HuH-7 (cell line): Measurements from ENCODE around the gene TRMT10B.

Source experiments
- DNase-seq: peaks from one replicate; pipeline ENCODE4 v3.0.0; 2011; ENCODE audit warnings: low spot score

Gene TRMT10B

GRCh38 chr9:37753489-37754190, at the start of gene TRMT10B:
TSS of gene TRMT10B (plus strand) at chr9:37753805. CDS start at chr9:37761932, 8,127 bp downstream.
- DNase-seq: peak; percentile 98

- DNase-seq: no peak
These were observed 47.8 kb upstream of the TRMT10B start for GRCh38 chr9:37705787-37706186.

- no peak for DNase-seq
These were observed 47.3 kb upstream of the TRMT10B start for GRCh38 chr9:37706290-37706689.

- DNase-seq: no peak
These were observed 45.9 kb upstream of the TRMT10B start for GRCh38 chr9:37707748-37708147.

GRCh38 chr9:37710046-37710445, 43.6 kb upstream of the TRMT10B start:
- DNase-seq: no peak

GRCh38 chr9:37715260-37715659, 38.3 kb upstream of the TRMT10B start:
- DNase-seq: no peak

- no peak for DNase-seq
These were observed 37.6 kb upstream of the TRMT10B start for GRCh38 chr9:37715991-37716505.

GRCh38 chr9:37719526-37719925, 34.1 kb upstream of the TRMT10B start:
- DNase-seq: no peak

- no peak for DNase-seq
These were observed 26.6 kb upstream of the TRMT10B start for GRCh38 chr9:37727013-37727412.

- no peak for DNase-seq
These were observed 24.1 kb upstream of the TRMT10B start for GRCh38 chr9:37729499-37729898.

GRCh38 chr9:37730256-37730655, 23.3 kb upstream of the TRMT10B start:
- no peak for DNase-seq

GRCh38 chr9:37730839-37731238, 22.8 kb upstream of the TRMT10B start:
- DNase-seq: no peak

GRCh38 chr9:37732086-37732741, 21.4 kb upstream of the TRMT10B start:
- no peak for DNase-seq

GRCh38 chr9:37732952-37733351, 20.7 kb upstream of the TRMT10B start:
- DNase-seq: no peak

GRCh38 chr9:37739222-37739621, 14.4 kb upstream of the TRMT10B start:
- DNase-seq: no peak

GRCh38 chr9:37740128-37740527, 13.5 kb upstream of the TRMT10B start:
- no peak for DNase-seq

- no peak for DNase-seq
These were observed 12.8 kb upstream of the TRMT10B start for GRCh38 chr9:37740631-37741328.

GRCh38 chr9:37745970-37746369, 7.6 kb upstream of the TRMT10B start:
- DNase-seq: no peak

GRCh38 chr9:37746448-37747270, 6.9 kb upstream of the TRMT10B start:
- no peak for DNase-seq

- DNase-seq: peak; percentile 98
These were observed 6.3 kb upstream of the TRMT10B start for GRCh38 chr9:37747271-37747753.

- DNase-seq: no peak
These were observed 4.5 kb upstream of the TRMT10B start for GRCh38 chr9:37749129-37749528.

- DNase-seq: no peak
These were observed 2.4 kb upstream of the TRMT10B start for GRCh38 chr9:37751186-37751585.
